HG03064 (cell line): ENCODE measurements around the gene CCDC66.
A peak's percentile ranks its signal among the peaks of the same experiment; 100 is the strongest.
"Not testable (repeated sequence)": the region's sequence is repeated elsewhere in the genome, so short reads cannot be mapped to it uniquely, and the experiment has no call there.

Experiments
- ATAC-seq: cut with Tn5 transposase; IDR thresholded peaks from one replicate; pipeline ENCODE4 v1.9.1; 2021; ENCODE audit warnings: low read depth; ENCODE audit not compliant: unreplicated experiment

Gene CCDC66

GRCh38 chr3:56556908-56557830 is at the start of gene CCDC66:
Gene CCDC66, plus strand, starts transcription at chr3:56557175. Its CDS starts 68 bp downstream, at chr3:56557243.
- peak; percentile 98 for ATAC-seq

GRCh38 chr3:56519641-56520040 is 37.3 kb upstream of the CCDC66 start:
- no peak for ATAC-seq

- no peak for ATAC-seq
These were observed 34.6 kb upstream of the CCDC66 start for GRCh38 chr3:56522374-56522773.

GRCh38 chr3:56525291-56525690 is 31.7 kb upstream of the CCDC66 start:
- no peak for ATAC-seq

- ATAC-seq: no peak
These were observed 20.2 kb upstream of the CCDC66 start for GRCh38 chr3:56536735-56537134.

DNA sequence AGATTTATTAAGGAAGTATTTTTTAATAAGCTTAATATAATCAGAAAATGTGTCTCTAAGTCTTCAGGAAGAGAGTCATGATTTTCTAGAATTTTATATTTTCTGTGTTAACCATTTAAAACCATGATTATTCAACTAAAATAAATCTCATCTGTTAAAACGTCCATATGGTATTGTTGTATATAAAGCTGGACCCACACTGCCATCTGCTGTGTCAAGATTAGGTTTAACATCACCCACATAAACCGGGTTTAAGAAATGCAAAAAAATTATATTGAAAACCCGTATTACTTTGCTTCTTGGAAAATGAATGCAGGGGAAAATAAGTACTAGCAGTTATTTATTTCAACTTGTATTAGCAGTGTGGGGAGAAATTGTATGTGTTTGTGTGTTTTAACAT is 9.5 kb upstream of the CCDC66 start:
- no peak for ATAC-seq

DNA sequence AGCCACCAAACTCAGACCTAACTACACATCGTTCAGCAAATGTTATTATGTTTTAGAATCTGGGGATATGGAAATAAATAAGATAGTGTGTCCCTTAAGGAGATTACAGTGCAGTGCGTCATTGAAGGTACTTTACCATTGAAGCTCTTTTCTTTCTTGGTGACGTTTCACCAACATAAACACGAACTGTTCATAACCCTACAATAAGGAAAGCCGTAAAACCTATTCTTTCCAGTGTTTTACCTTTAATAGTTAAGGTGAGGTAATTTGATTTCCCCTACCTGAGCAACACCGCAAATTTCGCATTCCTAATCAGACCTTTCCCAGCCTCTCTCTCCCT is 826 bp downstream of the CCDC66 start:
- ATAC-seq: no peak

DNA sequence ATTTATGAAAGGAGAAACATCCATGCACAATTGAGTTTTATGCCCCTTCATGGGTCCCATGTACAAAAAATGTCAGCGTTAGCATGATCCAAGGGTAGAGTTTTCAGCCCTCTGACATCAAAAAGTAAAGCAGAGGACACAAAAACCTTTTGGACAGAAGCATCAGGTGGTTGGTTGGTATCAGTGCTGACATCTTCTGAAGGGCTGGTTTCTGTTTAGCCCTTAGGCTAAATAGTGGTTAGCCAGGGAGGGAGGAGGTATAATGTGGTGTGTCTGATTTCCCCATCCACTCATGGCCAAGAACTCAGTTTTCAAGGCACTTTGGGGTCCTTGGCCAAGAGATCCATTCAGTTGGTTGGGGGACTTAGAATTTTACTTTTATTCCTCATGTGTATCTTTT is 16.5 kb downstream of the CCDC66 start:
- no peak for ATAC-seq

- ATAC-seq: not testable (repeated sequence)
These were observed 25.0 kb downstream of the CCDC66 start for GRCh38 chr3:56581941-56582340.

GRCh38 chr3:56584275-56584674 is 27.3 kb downstream of the CCDC66 start:
- not testable (repeated sequence) for ATAC-seq

DNA sequence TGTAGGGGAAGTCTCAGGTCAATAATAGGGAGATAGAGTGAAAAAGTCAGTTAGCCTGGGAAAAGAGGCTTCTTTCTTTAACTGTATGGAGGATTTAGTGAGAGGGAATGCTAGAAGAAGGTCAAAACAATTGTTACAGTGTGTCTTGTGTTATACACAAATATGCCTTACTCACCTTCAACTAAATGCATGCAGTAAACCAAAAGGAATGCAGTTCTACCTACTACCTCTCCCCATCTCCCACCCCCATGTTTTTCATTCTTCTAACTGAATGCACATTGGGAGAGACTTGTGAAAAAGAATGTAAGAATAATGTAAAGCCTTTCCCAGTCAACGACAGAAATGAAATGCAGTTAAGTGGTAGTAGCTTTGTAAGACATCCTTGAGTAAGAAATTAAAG is 33.8 kb downstream of the CCDC66 start:
- no peak for ATAC-seq

DNA sequence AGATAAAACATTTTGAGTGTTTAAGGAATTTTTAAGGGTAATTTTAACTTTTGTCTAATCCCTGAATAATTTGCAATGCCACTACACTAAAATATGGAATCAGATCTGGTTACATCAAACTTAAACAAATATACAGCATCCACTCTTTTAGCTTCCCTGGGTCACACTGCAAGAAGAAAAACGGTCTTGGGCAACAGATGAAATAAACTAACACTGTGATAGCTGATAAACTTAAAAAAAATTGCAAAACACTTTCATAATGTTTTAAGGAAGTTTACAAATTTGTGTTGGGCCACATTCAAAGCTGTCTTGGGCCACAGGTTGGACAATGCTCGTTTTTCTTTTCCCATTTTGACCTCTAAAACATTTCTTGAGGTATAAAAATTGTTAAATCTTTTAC is 34.3 kb downstream of the CCDC66 start:
- ATAC-seq: no peak

- ATAC-seq: no peak
These were observed 36.6 kb downstream of the CCDC66 start for GRCh38 chr3:56593455-56594158.

- no peak for ATAC-seq
These were observed 39.2 kb downstream of the CCDC66 start for GRCh38 chr3:56595975-56596840.

- not testable (repeated sequence) for ATAC-seq
These were observed 51.5 kb downstream of the CCDC66 start for GRCh38 chr3:56608479-56608878.

GRCh38 chr3:56610669-56611335 is 53.8 kb downstream of the CCDC66 start:
- ATAC-seq: no peak

- no peak for ATAC-seq
These were observed 54.4 kb downstream of the CCDC66 start for GRCh38 chr3:56611364-56611763.

DNA sequence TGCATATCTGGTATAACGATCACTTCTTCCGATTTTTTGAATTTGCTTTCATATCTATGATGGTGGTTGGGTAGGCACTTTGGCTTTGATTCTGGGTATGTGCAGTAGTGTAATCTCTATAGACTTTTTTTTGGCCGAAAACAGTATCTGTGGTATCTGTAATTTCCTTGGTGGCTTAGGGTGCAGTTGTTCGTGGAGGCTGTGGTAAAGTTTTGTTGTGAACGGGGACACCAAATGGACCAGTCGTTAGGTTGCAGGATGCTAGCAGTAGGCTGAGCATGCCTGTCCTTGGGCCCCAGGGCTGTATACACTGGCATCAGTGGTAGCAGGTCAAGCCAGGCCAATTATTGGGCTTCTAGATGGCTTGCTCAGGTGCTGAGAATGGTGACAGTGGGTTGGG is 55.2 kb downstream of the CCDC66 start:
- ATAC-seq: no peak

DNA sequence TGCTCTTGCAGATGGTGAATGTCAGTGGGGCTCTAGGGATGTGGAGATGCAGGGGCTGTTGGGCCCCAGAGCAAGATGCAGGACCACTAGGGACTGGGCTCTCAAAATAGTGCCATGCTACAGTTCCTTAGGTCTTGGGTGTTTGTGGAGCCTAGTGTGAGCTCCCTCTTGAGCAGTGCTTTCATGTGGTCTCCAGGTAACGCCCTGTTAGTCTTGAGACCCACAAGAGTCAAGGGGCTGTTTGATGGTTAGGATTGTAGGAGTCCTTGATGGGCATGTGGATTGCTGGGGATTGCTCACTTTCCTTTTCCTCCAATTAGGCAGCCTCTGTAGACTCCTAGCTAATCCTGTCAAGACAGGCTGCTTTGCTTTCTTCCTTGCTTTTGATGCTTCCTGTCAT is 56.0 kb downstream of the CCDC66 start:
- no peak for ATAC-seq

DNA sequence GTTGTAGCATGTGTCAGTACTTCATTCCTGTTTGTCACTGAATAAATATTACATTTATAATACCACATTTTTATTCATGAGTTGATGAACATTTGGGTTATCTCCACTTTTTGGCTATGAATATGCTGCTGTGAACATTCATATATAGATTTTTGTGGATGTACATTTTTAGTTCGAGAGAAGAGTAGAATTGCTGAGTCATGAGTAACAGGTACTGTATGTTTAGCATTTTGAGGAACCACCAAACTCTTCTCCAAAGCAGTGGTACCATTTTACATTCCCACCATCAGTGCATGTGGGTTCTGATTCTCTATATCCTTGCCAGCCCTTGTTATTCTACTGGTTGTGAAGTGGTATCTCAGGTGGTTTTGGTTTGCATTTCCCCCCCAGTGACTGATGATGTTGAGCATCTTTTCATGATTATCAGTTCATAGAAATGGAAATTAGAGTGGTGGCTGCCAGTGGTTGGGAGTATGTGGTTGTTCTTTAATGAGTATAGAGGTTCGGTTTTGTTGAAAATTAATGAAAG is 59.6 kb downstream of the CCDC66 start:
- no peak for ATAC-seq
